Muscle of leg (tissue), 11 donors: ENCODE results near the gene CD248. TPM values are rescaled to one million over a fixed set of nuclear protein-coding genes. Genes with fewer than 3 reads are reported as not detected.

Experiments used
- DNase-seq: peaks from one replicate; pipeline ENCODE4 v3.0.0; 2013
- H3K27ac ChIP-seq: one replicate; pipeline ENCODE4 v1.5.1; 2013; ENCODE audit warnings: mild to moderate bottlenecking, low read length, control low read depth
- H3K27me3 ChIP-seq: one replicate; pipeline ENCODE4 v1.6.1; 2013; ENCODE audit warnings: low read length; ENCODE audit not compliant: control insufficient read depth, insufficient read depth
- H3K36me3 ChIP-seq: one replicate; pipeline ENCODE4 v1.6.1; 2013; ENCODE audit warnings: low read length; ENCODE audit not compliant: control insufficient read depth, insufficient read depth
- H3K4me1 ChIP-seq: one replicate; pipeline ENCODE4 v1.6.1; 2013; ENCODE audit warnings: low read length; ENCODE audit not compliant: control insufficient read depth, insufficient read depth
- H3K4me3 ChIP-seq: one replicate; pipeline ENCODE4 v1.5.1; 2013; ENCODE audit warnings: low read length, control low read depth
- H3K9me3 ChIP-seq: replicated peaks from 2 replicates; pipeline ENCODE4 v1.6.1; 2013; ENCODE audit warnings: low read depth, low read length; ENCODE audit not compliant: control insufficient read depth
- WGBS: methylation state at CpG from one replicate; pipeline ENCODE4 v1.1.5; 2013; ENCODE audit warnings: missing lambda C conversion rate; ENCODE audit not compliant: insufficient coverage; 5-methylcytosine and 5-hydroxymethylcytosine counted together
- polyA plus RNA-seq, 8 donors: library from polyadenylated mRNA; unstranded; fragments of 120-200 nt; gene quantifications; one replicate each; pipeline versions ENCODE4 v1.2.1 to v1.2.3, GENCODE V29; 2013; ENCODE audit warnings: inconsistent platforms in 1 of 8, low replicate concordance in 1 of 8; ENCODE audit not compliant: insufficient read length in 8 of 8, insufficient read depth in 1 of 8
- total RNA-seq: library from RNA; stranded (reverse); fragments of 120-200 nt; gene quantifications from one replicate; pipeline ENCODE4 v1.2.4, GENCODE V29; 2013

Gene CD248
- total and polyA plus RNA-seq, 9 donors, result 24.5 to 134 (median 97.4) TPM

DNA sequence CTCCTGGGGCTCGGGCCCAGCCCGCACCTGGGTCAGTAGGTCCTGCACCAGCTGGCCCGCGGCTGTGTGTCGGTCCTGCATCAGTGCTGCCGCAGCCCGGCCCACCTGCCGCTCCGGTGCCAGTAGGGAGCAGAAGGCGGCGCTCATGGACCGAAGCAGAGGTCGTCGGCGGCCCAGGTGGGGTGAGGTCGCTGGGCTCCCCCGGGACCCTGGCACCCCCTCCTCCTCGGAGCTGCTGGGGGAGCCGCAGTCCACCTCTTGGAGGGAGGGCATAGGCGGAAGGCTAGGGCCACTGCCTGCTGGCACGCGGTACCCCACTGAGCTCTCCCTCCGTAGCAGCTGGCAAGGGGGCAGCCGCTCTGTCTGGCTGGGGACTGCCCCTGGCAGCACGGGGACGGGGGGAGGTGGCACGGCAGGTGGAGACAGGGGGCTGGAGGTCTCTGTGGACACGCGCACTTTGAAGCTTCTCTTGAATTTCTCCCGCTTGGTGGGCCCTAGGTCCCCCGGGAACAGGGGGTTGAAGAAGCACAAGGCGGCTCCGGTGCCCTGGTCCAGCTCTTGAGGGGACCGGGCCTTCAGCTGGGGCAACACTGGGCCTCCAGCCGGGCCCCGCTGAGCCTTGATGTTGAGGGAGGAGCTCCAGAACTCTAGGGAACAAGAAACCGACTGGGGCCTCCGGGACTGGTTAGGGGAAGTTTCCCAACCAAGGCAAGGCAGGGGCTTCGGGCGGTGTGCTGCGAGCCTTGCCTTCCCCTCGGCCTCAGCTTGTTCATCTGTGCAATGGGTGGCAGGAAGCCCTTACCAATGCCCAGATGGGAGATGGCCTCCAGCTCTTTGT lies 18.0 kb upstream of the CD248 start:
- Histone ChIP-seq H3K27me3 (no peaks in the 10 kb centered on the region), H3K27ac (no peak overlapping the region), H3K4me3 (peak overlapping the region; percentile 40), H3K4me1 (peaks cover 37% of the 10 kb centered on the region), H3K36me3 (peaks cover 49% of the 10 kb centered on the region), H3K9me3 (no peaks in the 10 kb centered on the region)
- DNase-seq, result no peak
- 61% methylated on average over 30 of the region's 42 CpGs for WGBS

DNA sequence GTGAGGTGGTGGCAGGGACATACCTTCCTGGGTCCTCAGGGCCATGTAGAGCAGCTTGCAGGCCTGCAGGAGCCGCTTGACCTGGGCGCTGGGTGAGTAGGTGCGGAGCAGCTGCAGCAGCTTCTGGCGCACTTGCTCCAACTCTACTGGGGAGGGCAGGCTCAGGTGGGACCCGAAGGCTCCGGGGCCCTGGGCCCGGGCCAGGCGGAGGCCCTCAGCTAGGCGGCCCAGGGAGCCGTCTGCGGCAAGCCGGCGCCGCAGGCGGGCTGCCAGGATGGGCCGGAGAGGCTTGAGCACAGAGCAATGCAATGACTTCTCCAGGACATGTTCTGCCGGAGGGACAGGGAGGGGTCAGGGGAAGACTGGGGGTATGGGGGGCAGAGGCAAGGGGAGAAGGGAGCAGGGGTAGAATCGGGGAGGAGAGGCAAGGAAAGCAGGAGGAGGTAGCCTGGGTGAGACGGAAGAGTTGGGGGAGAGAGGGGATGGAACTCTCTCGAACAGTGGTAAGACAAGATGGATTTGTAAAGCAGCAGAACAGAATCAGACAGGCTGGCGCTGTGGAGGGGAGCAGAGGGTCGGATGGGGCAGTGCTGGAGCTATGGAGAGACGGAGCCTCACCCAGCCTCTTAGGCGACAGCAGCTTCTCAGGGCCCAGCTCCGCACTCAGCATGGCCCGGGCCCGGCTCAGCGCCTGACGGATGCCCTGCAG lies 17.2 kb upstream of the CD248 start:
- DNase-seq, result peak; percentile 4
- H3K36me3 ChIP-seq, result peaks cover 41% of the 10 kb centered on the region
- no peaks in the 10 kb centered on the region for H3K27me3 ChIP-seq
- WGBS, result 53% methylated on average over 24 of the region's 29 CpGs
- no peak overlapping the region for H3K4me3 ChIP-seq
- no peaks in the 10 kb centered on the region for H3K9me3 ChIP-seq
- H3K4me1 ChIP-seq, result peaks cover 37% of the 10 kb centered on the region
- no peak overlapping the region for H3K27ac ChIP-seq

- peaks cover 42% of the 10 kb centered on the region for H3K4me1 ChIP-seq
- H3K9me3 ChIP-seq, result no peaks in the 10 kb centered on the region
- no peak overlapping the region for H3K27ac ChIP-seq
- H3K27me3 ChIP-seq, result no peaks in the 10 kb centered on the region
- WGBS, result 91% methylated on average over 11 of the region's 19 CpGs
- H3K36me3 ChIP-seq, result peaks cover 34% of the 10 kb centered on the region
- H3K4me3 ChIP-seq, result no peak overlapping the region
- DNase-seq, result peak; percentile 2
Observed at GRCh38 chr11:66333220-66333877, 16.5 kb upstream of the CD248 start.

DNA sequence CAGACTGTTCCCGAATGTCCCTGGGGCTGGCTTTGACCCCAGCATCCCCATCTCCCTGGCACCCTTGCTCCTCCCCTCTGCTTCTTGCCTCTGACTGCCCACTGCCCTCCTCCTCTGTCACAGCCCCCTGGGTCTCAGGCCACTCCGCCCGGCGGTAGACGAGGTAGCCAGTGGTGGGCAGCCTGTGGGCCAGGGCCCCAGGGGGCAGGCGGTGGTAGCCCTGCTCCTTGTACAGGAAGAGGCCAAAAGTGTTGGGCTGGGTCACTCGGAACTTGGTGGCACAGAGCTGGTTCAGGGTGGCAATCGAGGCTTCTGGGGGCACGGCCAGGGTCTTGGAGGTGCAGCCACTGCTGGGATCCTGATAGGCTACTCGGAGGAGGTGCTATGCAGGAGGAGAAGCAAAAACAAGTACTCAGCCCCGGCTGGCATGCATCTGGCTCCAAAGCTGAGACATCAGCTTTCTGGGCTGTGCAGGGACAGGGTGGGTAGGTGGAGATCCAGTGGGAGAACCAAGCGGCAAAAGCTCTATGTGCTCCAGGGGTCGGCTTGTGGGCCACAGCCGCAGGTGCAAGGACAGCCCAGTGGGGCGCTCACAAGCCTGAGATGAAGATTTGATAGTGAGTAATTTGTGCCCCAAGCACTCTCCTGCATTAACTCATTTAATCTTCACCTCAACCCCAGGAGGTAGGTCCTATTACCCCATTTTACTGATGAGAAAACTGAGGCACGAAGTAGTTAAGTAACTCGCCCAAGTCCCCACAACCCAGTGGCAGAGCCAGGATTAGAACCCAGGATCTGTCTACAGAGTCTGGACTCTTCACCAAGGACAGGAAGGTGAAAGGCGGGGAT lies 15.8 kb upstream of the CD248 start:
- Histone ChIP-seq H3K4me3 (no peak overlapping the region), H3K4me1 (peaks cover 43% of the 10 kb centered on the region)

GRCh38 chr11:66331542-66332370 lies 14.9 kb upstream of the CD248 start:
- Histone ChIP-seq H3K27me3 (no peaks in the 10 kb centered on the region), H3K36me3 (peaks cover 22% of the 10 kb centered on the region), H3K4me3 (no peak overlapping the region), H3K4me1 (peaks cover 43% of the 10 kb centered on the region), H3K27ac (no peak overlapping the region), H3K9me3 (no peaks in the 10 kb centered on the region)
- no peak for DNase-seq
- 85% methylated on average over 7 of the region's 12 CpGs for WGBS

More for the DNA sequence above, 15.8 kb upstream of the CD248 start:
- H3K9me3 ChIP-seq, result no peaks in the 10 kb centered on the region
- peak; percentile 1 for DNase-seq
- H3K27me3 ChIP-seq, result no peaks in the 10 kb centered on the region
- WGBS, result 92% methylated on average over 12 of the region's 18 CpGs
- H3K36me3 ChIP-seq, result peaks cover 28% of the 10 kb centered on the region
- H3K27ac ChIP-seq, result no peak overlapping the region

- H3K27ac ChIP-seq, result no peak overlapping the region
- no peaks in the 10 kb centered on the region for H3K27me3 ChIP-seq
- no peak for DNase-seq
- H3K4me1 ChIP-seq, result peaks cover 43% of the 10 kb centered on the region
- peaks cover 22% of the 10 kb centered on the region for H3K36me3 ChIP-seq
- H3K9me3 ChIP-seq, result no peaks in the 10 kb centered on the region
- no peak overlapping the region for H3K4me3 ChIP-seq
- WGBS, result 54% methylated on average over 6 of the region's 10 CpGs
Observed at GRCh38 chr11:66330931-66331330, 14.1 kb upstream of the CD248 start.

- Histone ChIP-seq H3K36me3 (peaks cover 22% of the 10 kb centered on the region), H3K27me3 (no peaks in the 10 kb centered on the region), H3K9me3 (no peaks in the 10 kb centered on the region), H3K4me3 (no peak overlapping the region), H3K4me1 (peaks cover 43% of the 10 kb centered on the region), H3K27ac (no peak overlapping the region)
- no peak for DNase-seq
- 100% methylated on average over 1 of the region's 3 CpGs for WGBS
Observed at GRCh38 chr11:66329165-66329673, 12.4 kb upstream of the CD248 start.

DNA sequence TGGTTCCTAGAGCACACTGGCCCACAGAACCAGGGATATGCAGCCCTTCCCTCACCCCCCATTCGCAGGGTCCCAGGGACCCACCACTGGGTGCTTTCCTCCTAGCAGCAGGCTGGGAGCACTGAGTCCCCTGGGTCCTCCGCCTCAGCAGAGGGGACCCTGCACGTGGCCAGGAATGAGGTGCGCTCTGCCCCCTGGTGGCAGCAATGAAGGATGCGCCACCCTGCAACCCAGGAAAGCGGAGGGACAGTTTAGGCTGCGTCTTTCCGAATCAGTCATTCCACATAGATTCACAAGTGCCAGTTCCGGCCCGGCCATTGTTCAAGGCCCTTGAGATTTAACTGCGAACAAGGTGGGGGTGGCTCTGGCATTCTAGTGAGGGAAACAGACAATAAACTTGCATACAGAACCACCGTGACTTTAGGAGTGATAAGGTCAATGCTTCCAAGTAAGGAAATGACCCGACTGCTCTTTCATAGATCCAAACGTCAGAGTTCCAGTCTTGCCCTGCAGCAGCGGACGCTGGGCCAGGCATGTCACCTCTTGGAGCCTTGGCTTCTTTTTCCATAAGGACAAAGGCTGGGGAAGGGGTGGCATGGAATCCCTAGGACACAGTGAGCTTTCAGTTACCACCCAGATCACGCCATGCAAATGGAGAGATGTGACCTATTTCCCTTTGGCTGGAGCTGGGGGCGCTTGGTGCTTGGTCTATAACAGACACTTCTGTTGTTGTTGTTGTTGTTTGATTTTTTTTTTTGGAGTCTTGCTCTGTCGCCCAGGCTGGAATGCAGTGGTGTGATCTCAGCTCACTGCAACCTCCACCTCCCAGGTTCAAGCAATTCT lies 11.7 kb upstream of the CD248 start:
- Histone ChIP-seq H3K27ac (peak overlapping the region; percentile 38), H3K4me3 (no peak overlapping the region), H3K36me3 (peaks cover 22% of the 10 kb centered on the region), H3K4me1 (peaks cover 43% of the 10 kb centered on the region), H3K9me3 (no peaks in the 10 kb centered on the region), H3K27me3 (no peaks in the 10 kb centered on the region)
- WGBS, result 12% methylated on average over 13 of the region's 19 CpGs
- peak; percentile 81 for DNase-seq
